Motor neuron (in vitro differentiated cells): ENCODE data around the gene UBASH3A. TPM values are rescaled to one million over a fixed set of nuclear protein-coding genes. Genes with fewer than 3 reads are reported as not detected.

Source experiments
- ATAC-seq, 8 experiments: fragments of 200-7000 bp; cut with Tn5 transposase; replicated peaks in 6 of 8; 2 replicates each; pipeline ENCODE4 v1.8.0; 2021; ENCODE audit warnings: mild to moderate bottlenecking in 8 of 8, moderate library complexity in 8 of 8
- H3K27ac ChIP-seq, 2 donors: fragments of 250-450 bp; sonication (Bioruptor Pico); 2 replicates each; pipeline ENCODE4 v1.9.0; 2021; ENCODE audit warnings: antibody characterized with exemption in 2 of 2, mild to moderate bottlenecking in 2 of 2, moderate library complexity in 1 of 2
- H3K4me1 ChIP-seq, 2 donors: fragments of 250-450 bp; sonication (Bioruptor Pico); replicated peaks in 1 of 2; 2 replicates each; pipeline ENCODE4 v1.6.1; 2021; ENCODE audit warnings: antibody characterized with exemption in 2 of 2, mild to moderate bottlenecking in 2 of 2, moderate library complexity in 1 of 2
- H3K4me3 ChIP-seq, 5 donors: fragments of 250-450 bp; sonication (Bioruptor Pico); 2 replicates each; pipeline ENCODE4 v1.9.0; 2021; ENCODE audit warnings: antibody characterized with exemption in 5 of 5, mild to moderate bottlenecking in 5 of 5, moderate library complexity in 4 of 5
- WGBS, 10 experiments: fragments of 450-650 bp; shearing (Covaris generic); methylation state at CpG; one replicate each; pipeline ENCODE4 v1.0.0; 2022; 5-methylcytosine and 5-hydroxymethylcytosine counted together
- in situ Hi-C, 9 experiments: fragments of 400-800 bp; cut with MboI; loops; one replicate each; pipeline ENCODE4 v1.15.0; 2021; ENCODE audit warnings: low sequenced_read_pairs in 9 of 9, low pct_unique_long_range_greater_than_20kb in 2 of 9; ENCODE audit not compliant: unreplicated experiment in 9 of 9
- total RNA-seq, 8 experiments: library from RNA; unstranded; fragments of 300-600 nt; gene quantifications; 2 replicates each; pipeline versions ENCODE4 v1.2.3 to v1.2.4, GENCODE V29; 2022

UBASH3A gene
- total RNA-seq, 8 experiments from 2014 or later: 0.25 to 0.66 (median 0.28) TPM; not detected in 5

- in situ Hi-C loops: no loop called here
- Histone ChIP-seq H3K27ac (no peak overlapping the region), H3K4me3 (no peak overlapping the region), H3K4me1 (peaks cover 0 to 3% of the 10 kb centered on the region in 2 donors)
- WGBS, 10 experiments: 0 to 91% (median 64%) methylated on average over 1 to 3 of the region's 3 CpGs
- no peak for ATAC-seq
Observed at GRCh38 chr21:42421018-42421793, 17.5 kb downstream of the UBASH3A start.

- Histone ChIP-seq H3K27ac (no peak overlapping the region), H3K4me1 (peaks cover 0 to 7% of the 10 kb centered on the region in 2 donors), H3K4me3 (no peak overlapping the region)
- WGBS, 10 experiments: 35 to 93% (median 83%) methylated on average over 3 to 10 of the region's 10 CpGs; no CpG with 5 or more reads in 3 of the 10 experiments
- in situ Hi-C loops: no loop called here
- peak in 2 of 8 experiments; percentile 29 to 56 for ATAC-seq
Observed at GRCh38 chr21:42423197-42423675, 19.5 kb downstream of the UBASH3A start.

DNA sequence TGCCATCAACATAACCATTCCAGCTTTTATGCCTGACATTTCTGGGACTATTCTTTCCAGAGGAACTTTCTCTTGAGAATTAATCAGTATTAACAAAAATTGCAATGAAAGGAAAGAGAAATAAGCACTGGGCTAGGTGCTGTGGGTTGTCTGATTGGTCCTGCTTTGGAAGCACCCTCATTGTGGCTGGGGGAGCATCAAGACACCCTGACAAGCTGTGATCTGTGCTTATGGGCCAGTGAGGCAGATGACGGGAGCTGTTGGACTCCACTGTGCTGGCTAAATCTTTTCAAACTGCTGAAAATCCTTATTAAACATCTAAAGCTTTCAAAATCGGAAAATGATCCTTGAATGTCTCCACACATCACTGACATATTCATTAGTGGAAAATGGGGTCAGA is 20.0 kb downstream of the UBASH3A start:
- Histone ChIP-seq H3K4me1 (peaks cover 0 to 7% of the 10 kb centered on the region in 2 donors), H3K4me3 (no peak overlapping the region), H3K27ac (no peak overlapping the region)
- in situ Hi-C loops: no loop called here
- peak in 1 of 8 experiments; percentile 4 for ATAC-seq
- WGBS, 10 experiments: 0 to 92% (median 60%) methylated on average over 1 to 2 of the region's 2 CpGs; no CpG with 5 or more reads in 1 of the 10 experiments

GRCh38 chr21:42424914-42425541 is 21.3 kb downstream of the UBASH3A start:
- H3K27ac ChIP-seq: no peak overlapping the region
- WGBS, 10 experiments: 20 to 96% (median 71%) methylated on average over 1 to 12 of the region's 12 CpGs
- ATAC-seq: no peak
- peaks cover 0 to 7% of the 10 kb centered on the region in 2 donors for H3K4me1 ChIP-seq
- H3K4me3 ChIP-seq: no peak overlapping the region
- in situ Hi-C loops: loop anchor here in 2 of 9 experiments (25.0 kb wide), 2 partner anchors 113 to 263 kb away; partner anchors contain the start of gene TFF3 (in 1 of the 2)

DNA sequence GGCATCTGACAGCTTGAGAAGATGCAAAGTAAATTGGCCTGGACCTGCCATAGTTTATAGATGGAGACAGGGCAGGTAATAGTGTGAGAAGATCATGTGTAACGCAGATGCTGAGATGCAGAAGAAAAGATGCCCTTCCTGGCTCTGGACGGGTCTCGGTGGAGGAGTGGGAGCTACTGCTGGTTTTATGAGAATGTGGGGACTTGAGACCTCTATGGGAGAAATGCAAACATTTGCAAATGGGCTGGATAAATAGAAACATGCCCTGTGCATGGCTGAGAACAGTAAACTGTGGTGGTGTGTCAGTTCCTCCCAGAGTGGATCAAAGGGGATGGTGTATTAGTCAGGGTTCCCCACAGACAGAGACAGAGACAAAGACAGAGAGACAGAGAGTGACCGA is 21.9 kb downstream of the UBASH3A start:
- in situ Hi-C loops: loop anchor here in 2 of 9 experiments (25.0 kb wide), 2 partner anchors 113 to 263 kb away; partner anchors contain the start of gene TFF3 (in 1 of the 2)
- Histone ChIP-seq H3K4me3 (no peak overlapping the region), H3K27ac (no peak overlapping the region), H3K4me1 (peaks cover 0 to 7% of the 10 kb centered on the region in 2 donors)
- ATAC-seq: no peak
- 0 to 100% (median 68%) methylated on average over 1 to 4 of the region's 4 CpGs; no CpG with 5 or more reads in 2 of the 10 experiments for WGBS, 10 experiments

DNA sequence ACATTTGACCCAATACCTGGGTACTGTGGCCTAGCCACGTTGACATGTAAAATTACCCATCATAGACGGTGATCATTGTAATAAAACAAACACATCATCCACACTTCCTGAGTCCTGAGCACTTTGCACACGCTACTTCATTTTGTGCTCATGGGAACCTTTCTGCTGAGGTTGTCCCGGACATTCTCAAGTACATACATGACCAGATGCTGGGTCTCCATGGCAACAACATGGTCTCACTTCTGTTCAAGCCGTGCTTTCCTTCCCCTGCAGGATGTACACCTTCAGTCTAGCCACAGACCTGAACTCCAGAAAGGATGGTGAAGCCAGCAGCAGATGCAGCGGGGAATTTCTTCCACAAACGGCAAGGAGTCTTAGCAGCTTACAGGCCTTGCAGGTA is 22.7 kb downstream of the UBASH3A start:
- 27 to 87% (median 60%) methylated on average over 3 to 6 of the region's 7 CpGs; no CpG with 5 or more reads in 2 of the 10 experiments for WGBS, 10 experiments
- Histone ChIP-seq H3K27ac (no peak overlapping the region), H3K4me1 (peaks cover 0 to 7% of the 10 kb centered on the region in 2 donors), H3K4me3 (no peak overlapping the region)
- ATAC-seq: peak in 4 of 8 experiments; percentile 30 to 60 (median 38)
- in situ Hi-C loops: loop anchor here in 2 of 9 experiments (25.0 kb wide), 2 partner anchors 114 to 264 kb away; partner anchors contain the start of gene TFF3 (in 1 of the 2)

DNA sequence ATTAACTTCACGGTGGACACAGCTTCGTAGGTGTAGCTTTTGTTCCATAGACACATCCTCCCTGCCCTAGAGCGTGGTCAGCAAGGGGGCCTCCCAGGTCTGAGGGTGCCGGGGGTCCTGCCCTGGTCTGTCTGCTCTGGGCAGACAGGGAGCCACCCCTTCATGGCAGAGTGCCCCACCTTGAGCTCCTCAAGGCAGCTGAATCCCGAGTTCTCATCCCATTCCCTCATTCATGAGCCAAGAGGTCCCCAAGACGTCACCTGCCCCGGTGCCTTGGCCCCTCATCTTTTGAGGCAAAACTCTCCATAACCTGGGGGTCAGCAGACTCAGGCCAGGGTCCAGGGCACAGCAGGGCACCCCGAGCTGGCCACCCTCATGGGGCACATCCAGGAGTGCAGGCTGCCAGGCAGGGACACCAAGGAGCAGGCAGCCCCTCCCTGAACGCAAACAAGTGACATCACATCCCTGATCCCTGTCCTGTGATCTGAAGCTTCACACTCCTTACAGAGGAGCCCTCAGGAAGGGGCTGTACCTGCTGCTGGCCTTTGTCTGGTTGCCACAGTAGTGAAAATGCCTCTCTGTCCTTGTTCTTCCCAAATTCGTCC is 23.3 kb downstream of the UBASH3A start:
- 0 to 86% (median 65%) methylated on average over 2 to 4 of the region's 10 CpGs; no CpG with 5 or more reads in 3 of the 10 experiments for WGBS, 10 experiments
- in situ Hi-C loops: loop anchor here in 2 of 9 experiments (25.0 kb wide), 2 partner anchors 115 to 265 kb away; partner anchors contain the start of gene TFF3 (in 1 of the 2)

GRCh38 chr21:42427809-42428419 is 24.2 kb downstream of the UBASH3A start:
- in situ Hi-C loops: loop anchor here in 2 of 9 experiments (25.0 kb wide), 2 partner anchors 116 to 266 kb away; partner anchors contain the start of gene TFF3 (in 1 of the 2)
- ATAC-seq: peak in 2 of 8 experiments; percentile 26 to 28
- H3K4me3 ChIP-seq: no peak overlapping the region
- H3K4me1 ChIP-seq: peaks cover 0 to 7% of the 10 kb centered on the region in 2 donors
- H3K27ac ChIP-seq: no peak overlapping the region
- 17 to 100% (median 81%) methylated on average over 1 to 5 of the region's 10 CpGs; no CpG with 5 or more reads in 2 of the 10 experiments for WGBS, 10 experiments

More for the DNA sequence above, 23.3 kb downstream of the UBASH3A start:
- peak in 2 of 8 experiments; percentile 11 to 34 for ATAC-seq
- no peak overlapping the region for H3K27ac ChIP-seq
- peaks cover 0 to 7% of the 10 kb centered on the region in 2 donors for H3K4me1 ChIP-seq
- no peak overlapping the region for H3K4me3 ChIP-seq

GRCh38 chr21:42429021-42429420 is 25.3 kb downstream of the UBASH3A start:
- 0 to 83% (median 56%) methylated on average over 1 of the region's 1 CpG; no CpG with 5 or more reads in 6 of the 10 experiments for whole genome bisulfite sequencing, 10 experiments

DNA sequence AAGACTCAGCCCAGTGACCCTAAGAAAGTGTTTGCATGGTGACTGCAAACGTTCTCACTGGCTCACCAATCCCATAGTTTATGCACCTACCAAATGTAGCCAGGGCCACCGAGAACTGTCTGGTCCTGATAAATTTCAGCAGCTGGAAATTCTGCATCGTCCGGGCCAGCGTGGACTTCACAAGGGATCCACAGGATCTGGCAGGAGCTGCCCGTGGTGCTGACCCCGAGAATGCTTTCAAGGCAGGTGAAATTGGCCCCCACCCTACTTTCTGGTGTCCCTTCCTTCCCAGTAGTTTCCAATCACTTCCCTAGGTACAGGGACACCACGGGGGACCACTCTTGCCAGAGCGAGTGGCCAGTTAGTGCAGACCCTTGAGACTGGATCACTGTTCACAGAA is 26.2 kb downstream of the UBASH3A start:
- in situ Hi-C loops: loop anchor here in 2 of 9 experiments (25.0 kb wide), 2 partner anchors 118 to 268 kb away; partner anchors contain the start of gene TFF3 (in 1 of the 2)
- Histone ChIP-seq H3K27ac (no peak overlapping the region), H3K4me1 (peaks cover 0 to 5% of the 10 kb centered on the region in 2 donors), H3K4me3 (no peak overlapping the region)
- ATAC-seq: peak in 1 of 8 experiments; percentile 51
- 0 to 40% (median 14%) methylated on average over 1 to 9 of the region's 9 CpGs; no CpG with 5 or more reads in 4 of the 10 experiments for WGBS, 10 experiments

More at GRCh38 chr21:42429021-42429420, 25.3 kb downstream of the UBASH3A start:
- H3K4me1 ChIP-seq: peaks cover 0 to 5% of the 10 kb centered on the region in 2 donors
- no peak for ATAC-seq
- in situ Hi-C loops: loop anchor here in 2 of 9 experiments (25.0 kb wide), 2 partner anchors 117 to 267 kb away; partner anchors contain the start of gene TFF3 (in 1 of the 2)
- H3K27ac ChIP-seq: no peak overlapping the region
- H3K4me3 ChIP-seq: no peak overlapping the region

- no peak overlapping the region for H3K4me3 ChIP-seq
- H3K4me1 ChIP-seq: peaks cover 0 to 5% of the 10 kb centered on the region in 2 donors
- in situ Hi-C loops: loop anchor here in 2 of 9 experiments (25.0 kb wide), 2 partner anchors 118 to 268 kb away; partner anchors contain the start of gene TFF3 (in 1 of the 2)
- peak in 5 of 8 experiments; percentile 53 to 58 (median 55) for ATAC-seq
- WGBS, 10 experiments: 0 to 100% (median 61%) methylated on average over 1 to 4 of the region's 6 CpGs; no CpG with 5 or more reads in 5 of the 10 experiments
- H3K27ac ChIP-seq: no peak overlapping the region
Observed at GRCh38 chr21:42430521-42430920, 26.8 kb downstream of the UBASH3A start.
